GM18507 (cell line): ENCODE data around the gene INHA.

Source experiments
- DNase-seq: peaks from one replicate; pipeline ENCODE4 v3.0.0; 2011; ENCODE audit warnings: low read depth; ENCODE audit not compliant: insufficient read length; ENCODE audit errors: extremely low spot score
- FAIRE-seq: peaks from 2 replicates; lab custom pipeline; 2011; peaks lifted over from hg19 to GRCh38; lab: Jason Lieb, UNC

INHA gene, protein sequence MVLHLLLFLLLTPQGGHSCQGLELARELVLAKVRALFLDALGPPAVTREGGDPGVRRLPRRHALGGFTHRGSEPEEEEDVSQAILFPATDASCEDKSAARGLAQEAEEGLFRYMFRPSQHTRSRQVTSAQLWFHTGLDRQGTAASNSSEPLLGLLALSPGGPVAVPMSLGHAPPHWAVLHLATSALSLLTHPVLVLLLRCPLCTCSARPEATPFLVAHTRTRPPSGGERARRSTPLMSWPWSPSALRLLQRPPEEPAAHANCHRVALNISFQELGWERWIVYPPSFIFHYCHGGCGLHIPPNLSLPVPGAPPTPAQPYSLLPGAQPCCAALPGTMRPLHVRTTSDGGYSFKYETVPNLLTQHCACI

DNA sequence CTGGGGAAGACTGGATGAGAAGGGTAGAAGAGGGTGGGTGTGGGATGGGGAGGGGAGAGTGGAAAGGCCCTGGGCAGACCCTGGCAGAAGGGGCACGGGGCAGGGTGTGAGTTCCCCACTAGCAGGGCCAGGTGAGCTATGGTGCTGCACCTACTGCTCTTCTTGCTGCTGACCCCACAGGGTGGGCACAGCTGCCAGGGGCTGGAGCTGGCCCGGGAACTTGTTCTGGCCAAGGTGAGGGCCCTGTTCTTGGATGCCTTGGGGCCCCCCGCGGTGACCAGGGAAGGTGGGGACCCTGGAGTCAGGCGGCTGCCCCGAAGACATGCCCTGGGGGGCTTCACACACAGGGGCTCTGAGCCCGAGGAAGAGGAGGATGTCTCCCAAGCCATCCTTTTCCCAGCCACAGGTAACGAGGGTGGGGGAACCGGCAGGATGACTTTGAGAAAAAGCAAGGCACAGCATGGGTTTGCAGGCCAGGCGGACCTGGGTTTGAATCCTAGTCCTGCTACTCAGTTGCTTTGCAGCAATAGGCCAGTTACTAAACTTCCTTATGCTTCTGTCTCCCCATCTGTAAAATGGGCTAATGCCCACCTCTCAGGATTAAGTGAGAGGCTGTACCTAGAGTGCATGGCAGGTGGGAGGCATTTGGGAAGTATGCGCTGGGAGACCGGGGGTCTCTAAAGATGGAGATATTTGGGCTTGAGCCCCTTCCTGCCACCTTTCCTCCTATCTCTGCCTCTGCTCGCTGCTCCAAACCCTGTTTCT, at the start of gene INHA:
Gene INHA, plus strand, starts transcription at position 74 of the 765 bp plus-strand sequence. Its CDS starts 65 bp downstream, at position 139.
- FAIRE-seq (no peak), DNase-seq (no peak)

DNA sequence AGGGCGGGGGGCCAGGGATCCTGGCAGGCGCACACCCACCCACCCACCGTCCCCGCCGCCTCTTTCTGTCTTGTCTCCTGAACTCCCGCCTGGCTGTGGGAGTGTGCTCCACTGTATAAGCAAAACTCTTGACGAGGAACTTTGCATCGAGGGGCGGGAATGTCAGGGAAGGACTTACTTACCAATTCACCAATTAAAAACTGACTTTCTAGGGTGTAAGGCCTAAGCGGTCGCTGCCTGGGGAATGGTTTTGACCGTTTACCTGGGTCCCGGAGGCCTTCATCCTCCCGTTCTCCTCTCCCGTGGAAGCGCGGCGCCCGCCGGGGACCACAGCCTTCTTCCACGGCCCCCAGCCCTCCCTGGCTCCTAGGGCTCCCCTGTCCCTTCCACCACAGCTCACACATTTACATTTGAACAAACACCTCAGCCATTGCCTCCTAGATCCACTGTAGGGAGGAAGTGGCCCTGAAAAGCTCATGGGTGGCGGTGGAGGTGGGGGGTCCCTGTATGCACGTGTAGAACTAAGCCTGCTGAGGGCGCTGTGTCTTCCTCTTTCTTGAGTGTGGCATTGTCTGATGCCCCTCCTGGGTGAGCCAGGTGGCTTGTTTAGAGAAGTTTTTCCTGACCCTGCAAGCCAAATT, 49.0 kb upstream of the INHA start:
- no peak for DNase-seq
- no peak for FAIRE-seq

DNA sequence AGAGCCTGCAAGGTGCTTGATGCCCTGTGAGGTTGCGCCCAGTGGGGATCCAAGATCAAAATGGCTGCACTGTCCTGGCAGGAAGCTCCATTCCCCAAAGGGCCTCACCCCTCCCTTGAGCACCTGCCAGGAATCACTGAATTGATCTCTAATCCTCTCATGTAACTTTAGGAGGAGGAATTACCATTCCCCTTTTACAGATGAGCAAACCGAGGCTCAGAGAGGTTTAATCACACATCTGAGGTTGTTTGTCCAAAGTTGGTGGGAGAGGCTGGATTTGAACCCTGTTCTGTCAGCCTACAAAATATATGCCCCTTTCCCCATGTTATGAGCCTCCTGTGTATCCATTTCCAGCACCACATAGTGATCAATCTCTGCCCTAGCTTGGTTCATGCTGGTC, 47.3 kb upstream of the INHA start:
- no peak for DNase-seq
- FAIRE-seq: no peak

DNA sequence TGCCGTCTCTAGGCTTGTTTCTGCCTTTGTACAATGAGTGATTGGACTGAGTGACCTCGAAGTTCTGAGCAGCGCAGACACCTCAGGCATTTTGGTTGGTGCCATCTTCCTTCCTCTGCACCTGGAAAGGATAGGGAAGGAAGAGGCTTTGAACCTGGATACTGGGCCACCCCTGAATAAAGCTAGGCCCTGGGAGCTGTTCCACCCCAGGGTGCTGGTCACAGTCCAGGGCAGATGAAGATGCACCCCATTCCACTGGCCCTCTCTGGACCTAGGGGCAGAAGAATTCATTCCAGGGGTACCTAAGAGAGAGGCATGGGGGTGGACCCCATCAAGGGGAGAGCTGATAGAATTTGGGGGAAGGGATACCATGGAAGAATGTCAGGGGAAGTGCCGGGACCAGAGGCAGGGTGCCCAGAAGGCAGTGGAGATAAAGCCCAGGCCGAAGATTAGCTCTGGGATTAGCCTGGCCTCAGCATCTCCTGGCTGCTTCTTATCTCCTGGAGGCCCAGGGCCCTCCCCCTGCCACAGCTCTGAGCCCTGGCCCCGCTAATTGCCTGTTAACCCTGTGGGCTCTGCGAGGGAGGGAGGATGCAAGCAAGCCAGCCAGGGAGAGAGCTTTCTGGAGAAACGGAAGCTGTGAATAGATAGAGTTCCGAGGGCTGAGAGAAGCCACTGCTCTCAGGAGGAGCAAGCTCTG, 46.4 kb upstream of the INHA start:
- no peak for DNase-seq
- no peak for FAIRE-seq

DNA sequence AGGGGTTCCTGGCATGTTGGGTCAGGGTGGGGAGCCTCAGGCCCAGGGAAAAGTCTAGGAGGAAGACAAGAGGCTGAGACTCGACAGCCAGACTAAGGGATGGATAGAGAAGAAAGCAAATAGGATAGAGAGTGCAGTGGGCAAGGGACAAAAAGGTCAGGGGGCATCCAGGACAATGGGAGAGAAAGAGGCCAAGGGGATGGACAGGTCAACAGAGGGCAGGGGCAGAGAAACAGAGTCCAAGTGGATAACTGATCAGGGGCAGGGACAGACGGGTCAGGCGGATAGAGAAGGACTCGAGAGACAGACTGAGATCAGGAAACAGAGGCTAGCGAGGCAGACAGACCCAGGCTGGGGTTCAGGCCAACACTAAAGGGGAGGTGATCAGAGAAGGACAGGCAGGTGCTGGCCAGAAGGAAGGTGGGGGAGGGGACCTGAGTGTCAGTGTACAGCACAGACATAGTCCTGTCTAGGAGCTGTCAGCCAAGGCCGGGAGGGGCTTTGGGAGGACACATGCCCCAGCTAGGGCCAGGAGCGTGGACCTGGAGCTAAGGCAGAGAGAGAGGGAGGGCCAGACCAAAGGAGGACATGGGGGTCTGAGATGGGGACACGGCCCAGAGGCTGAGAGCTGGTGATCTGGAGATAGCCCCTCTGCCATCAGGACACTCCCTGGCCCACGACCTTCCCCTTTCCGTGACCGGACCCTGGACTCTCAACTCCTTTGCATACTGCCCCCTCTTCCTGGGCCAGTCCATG, 45.6 kb upstream of the INHA start:
- FAIRE-seq: no peak

DNA sequence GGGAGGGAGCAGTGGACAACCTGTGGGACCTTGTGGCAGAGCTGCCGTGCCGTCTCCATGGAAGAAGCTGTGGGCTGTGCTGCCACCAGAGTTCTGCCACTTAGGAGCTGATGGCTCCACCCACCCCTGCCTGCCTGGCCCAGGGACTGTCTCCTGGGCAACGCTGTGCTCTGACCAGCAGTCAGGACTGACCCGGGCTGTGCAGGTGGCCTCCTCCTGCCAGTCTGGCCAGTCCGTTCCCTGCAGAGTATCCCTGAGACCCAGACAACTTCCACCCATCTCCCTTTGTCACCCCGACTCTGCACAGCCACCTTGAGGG, 45.1 kb upstream of the INHA start:
- no peak for FAIRE-seq
- no peak for DNase-seq

More for the DNA sequence above, 45.6 kb upstream of the INHA start:
- DNase-seq: no peak

DNA sequence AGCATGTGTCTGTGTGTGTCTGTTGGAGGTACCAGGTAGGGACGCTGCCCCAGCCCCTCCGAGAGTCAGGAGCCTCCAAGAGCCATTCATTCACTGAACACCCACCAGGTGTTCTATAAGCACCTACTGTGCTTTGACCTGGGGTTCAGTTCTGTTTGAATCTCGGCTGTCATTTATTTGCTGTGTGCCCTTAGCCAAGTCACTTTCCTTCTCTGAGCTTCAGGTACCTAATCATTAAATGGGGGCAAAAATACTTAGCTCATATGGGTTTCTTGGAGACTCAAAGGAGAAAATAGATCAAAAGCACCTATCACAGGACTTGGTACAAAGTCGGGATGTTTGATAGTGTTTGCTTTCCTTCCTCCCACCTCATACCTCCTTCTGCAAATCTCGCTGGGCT, 44.6 kb upstream of the INHA start:
- DNase-seq (no peak), FAIRE-seq (no peak)

DNA sequence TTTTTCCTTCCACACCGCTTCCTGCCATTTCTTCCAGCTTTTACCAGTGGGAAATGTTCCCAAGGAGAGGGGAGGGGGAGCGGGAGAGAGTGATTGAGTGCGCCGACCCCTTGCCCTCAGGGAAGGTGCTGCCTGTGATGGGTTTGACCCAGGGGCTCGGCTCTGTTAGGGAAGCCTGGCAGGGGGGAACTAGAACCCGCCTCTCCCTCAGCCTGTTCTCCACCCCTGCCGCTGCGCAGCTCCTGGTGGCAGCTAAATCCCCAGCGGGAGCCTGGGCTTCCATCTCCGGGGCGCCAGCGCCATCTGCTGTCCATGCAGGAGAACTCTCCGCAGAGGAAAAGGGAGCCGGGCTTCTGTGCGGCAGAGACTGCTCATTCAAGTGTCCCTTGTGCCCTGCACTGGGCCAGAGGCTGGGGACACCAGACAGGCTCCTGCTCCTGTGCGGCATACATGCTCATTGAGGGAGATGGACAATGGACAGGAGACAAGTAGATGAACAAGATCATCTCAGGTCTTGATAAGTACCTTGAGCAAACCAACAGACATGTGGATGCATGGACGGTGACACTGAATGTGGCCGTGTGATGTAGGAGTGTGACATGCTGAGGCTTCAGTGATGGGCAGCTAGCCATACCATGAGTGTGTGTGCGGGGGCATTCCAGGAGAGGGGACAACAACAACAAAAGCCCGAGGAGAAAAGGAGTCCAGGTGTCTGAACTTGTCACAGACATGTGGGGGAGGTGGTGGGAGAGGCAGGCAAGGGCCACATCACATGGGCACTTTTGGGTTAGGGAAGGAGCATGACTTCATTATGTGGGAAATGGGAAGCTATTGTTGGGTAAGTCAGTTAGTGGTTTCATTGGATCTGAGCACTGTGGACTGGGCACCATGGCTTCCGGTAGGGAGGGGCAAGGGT, 41.8 kb upstream of the INHA start:
- DNase-seq: peak; percentile 84
- FAIRE-seq: peak; percentile 78

DNA sequence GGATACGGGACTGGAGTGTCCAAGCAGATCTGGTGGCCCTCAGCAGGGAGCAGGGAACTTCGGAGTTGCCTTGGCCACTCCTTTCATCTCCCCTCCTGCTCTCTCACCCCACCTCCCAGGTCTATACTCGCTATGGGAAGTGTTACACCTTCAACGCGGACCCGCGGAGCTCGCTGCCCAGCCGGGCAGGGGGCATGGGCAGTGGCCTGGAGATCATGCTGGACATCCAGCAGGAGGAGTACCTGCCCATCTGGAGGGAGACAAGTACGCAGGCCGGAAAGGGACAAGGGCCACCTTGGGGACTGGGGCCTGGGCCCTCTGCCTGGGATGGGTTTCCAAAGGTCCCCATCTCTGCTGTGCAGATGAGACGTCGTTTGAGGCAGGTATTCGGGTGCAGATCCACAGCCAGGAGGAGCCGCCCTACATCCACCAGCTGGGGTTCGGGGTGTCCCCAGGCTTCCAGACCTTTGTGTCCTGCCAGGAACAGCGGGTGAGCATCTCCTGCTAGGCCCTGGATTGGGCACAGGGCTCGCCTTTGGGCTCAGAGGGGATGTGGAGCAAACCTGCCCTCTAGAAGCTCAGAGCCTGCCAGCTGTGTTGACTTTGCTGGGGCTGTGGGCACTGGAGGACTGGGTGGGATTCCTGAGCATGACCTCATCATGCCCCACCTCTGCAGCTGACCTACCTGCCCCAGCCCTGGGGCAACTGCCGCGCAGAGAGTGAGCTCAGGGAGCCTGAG, 40.3 kb upstream of the INHA start:
- no peak for DNase-seq
- FAIRE-seq: no peak

DNA sequence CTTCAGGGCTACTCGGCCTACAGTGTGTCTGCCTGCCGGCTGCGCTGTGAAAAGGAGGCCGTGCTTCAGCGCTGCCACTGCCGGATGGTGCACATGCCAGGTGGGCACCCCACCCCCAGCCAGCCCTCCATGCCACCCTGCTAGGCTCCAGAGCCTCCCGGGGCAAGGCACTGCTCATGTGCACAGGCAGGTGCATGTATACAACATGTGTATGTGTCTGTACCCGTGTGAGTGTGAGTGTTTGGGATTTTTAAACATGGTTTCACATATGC, 39.8 kb upstream of the INHA start:
- DNase-seq (no peak), FAIRE-seq (no peak)

DNA sequence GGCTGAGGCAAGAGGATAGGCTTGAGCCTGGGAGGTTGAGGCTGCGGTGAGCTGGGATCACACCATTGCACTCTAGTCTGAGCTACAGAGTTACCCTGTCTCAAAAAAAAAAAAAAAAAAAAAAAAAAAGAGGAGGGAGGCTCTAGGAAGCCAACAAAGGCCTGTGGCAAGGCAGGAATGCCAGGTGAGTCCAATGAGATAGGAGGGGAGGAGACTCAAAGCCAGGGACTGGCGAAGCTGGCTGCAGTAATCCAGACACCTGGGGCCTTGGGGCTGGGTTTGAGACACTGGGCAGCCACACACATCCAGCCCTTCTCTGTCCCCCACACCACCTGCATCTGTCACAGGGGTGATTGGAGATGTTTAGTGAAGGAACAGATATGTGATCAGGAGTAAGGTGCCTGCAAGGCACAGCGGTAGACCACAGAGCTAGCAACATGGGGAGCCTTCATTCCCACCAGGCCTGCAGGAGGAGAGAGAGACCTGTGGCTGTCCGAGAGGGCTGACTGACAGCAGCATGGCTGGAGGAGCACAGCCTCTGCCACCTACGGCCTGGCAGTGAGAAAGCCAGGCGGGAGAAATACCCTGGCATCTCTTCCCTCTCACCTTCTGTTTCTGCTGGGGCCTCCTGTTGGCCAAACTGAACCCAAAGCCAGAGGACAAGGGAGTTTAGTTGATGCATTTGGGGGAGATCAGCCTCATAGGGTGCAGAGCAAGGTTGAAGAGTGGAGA, 38.0 kb upstream of the INHA start:
- FAIRE-seq (no peak), DNase-seq (no peak)

DNA sequence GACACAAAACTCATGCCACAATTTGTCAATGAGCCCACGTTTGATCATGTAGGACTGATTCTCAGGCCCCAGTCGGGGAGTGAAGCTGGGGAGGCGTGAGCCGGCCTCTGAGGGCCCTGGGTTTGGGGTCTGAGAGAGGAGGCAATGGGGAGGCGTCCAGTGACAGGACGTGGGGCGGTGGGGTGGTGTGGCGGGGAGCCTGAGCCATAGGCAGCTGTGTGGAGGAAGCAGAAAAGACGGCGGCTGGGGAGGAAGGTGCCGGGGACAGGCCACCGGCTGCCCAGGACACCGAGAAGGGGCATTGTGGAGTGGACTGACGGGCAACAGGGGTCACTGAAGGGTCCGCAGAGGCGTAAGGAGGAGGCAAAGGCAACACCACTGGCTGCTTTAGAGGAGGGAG, 35.7 kb upstream of the INHA start:
- no peak for DNase-seq
- no peak for FAIRE-seq

DNA sequence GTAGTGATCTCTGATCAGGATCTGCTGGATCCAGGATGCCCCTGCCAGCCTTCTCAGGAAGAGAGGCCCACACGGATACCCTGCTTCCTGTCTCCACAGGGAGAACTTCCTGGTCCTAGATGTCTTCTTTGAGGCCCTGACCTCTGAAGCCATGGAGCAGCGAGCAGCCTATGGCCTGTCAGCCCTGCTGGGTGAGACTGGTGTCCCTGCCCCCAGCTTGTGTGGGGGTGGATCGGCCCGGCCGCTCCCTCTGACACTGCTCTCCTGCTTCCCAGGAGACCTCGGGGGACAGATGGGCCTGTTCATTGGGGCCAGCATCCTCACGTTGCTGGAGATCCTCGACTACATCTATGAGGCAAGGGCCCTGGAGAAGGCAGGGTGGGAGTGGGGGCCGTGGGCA, 35.1 kb upstream of the INHA start:
- no peak for DNase-seq
- no peak for FAIRE-seq

DNA sequence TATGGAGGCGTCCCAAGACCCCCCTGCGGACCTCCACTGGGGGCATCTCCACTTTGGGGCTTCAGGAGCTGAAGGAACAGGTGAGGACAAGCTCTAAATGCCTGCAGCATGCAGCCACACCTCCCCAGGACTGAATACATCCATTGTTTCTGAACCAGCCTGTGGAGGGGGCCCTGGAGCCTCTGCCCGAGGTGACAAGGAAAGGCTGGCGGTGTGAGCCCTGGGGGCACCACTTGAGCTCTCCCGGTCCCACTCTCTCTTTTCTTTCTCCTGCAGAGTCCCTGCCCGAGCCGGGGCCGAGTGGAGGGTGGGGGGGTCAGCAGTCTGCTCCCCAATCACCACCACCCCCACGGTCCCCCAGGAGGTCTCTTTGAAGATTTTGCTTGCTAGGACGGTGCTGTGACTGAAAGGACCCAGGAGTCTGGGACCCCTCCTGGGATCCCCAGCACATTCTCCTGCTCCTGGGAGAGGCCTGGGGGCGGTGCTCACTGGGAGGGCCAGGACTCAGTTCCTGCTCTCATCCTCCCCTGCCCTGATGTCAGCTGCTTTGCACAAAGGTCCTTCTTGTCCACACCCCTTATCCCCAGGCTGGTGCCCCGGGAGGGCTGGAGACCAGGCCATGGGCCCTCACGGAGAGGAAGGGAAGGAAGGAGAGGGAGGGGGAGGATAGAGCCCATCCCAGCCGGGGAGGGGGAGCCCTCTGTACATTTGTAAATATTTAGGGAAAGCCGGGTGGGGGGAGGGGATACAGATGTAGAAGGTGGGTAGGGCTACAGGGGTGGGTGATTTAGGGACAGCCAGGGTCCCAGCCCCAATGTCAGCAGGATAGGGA, 34.2 kb upstream of the INHA start:
- FAIRE-seq (no peak), DNase-seq (no peak)

DNA sequence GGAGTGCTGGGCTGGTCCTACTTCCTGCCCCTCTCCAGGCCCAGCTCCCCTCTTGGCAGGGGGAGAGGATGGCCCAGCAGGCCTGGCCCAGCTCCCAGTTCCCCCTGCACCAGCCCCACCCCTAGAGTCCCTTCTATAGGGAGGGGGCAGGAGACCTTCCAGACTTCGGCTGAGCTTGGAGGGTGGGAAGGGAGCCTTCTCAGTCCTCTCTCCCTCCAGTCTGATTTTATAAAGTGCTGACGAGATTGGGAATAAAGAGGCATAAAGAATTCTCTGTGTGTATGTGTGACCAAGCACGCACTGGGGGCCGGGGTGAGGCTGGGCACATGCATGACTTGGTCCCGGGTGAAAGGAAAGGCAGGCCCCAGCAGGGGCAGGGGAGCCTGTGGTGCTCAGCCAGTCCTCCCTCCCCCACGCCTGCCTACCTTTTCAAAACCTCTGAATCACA, 33.6 kb upstream of the INHA start:
- FAIRE-seq (no peak), DNase-seq (no peak)

DNA sequence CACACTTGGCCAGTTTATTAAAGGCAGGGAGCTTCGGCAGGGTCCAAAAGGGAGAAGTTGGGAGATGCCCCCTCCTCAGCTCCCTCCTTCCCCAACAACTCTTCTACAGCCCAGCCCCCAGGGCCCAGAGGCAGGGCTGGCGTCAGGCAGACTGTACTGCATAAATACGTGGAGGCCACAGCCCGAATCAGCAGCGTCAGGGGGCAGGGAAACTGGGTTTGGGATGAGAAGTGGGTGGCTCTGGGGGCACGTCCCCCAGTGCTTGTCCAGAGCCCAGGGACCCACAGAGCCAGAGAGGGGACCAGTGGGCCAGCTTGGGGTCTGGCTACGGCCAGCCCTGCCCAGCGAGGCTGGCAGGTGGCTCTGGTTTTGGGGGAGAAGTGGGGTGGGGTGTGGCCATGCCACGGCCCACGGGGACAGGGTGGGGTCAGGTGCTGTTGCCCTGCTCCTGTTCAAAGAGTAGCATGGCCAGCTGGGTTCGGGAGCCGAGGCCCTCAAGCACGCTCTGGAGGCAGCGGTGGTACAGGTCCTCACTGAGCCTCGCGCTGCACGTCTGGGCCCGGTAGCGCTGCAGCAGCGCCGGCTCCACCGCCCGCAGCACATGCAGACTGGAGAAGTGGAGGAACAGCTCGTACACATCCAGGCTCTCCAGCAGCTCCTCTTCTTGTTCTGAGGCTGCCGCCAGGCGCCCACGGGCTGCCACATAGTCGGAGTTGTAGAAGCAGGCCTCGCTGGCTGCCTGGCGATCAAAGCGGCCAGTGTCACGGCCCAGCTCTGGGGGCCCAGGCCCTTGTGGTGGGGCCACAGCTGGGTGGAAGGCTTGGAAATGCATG, 32.9 kb upstream of the INHA start:
- DNase-seq: no peak
- FAIRE-seq: no peak
